ENCODE data around the gene CHD5. TPM values are rescaled to one million over a fixed set of nuclear protein-coding genes. Genes with fewer than 3 reads are reported as not detected.

The CHD5 gene
- total RNA-seq, 1 experiment from 2014 or later = not detected

Other genes with a start within 250 kb of the CHD5 start
- 3.9 and 7.9 TPM in 2 replicates for gene NPHP4, start 187.9 kb downstream of the CHD5 start, total RNA-seq (2014; rRNA removed; shearing (Covaris generic); ENCODE audit: low replicate concordance)
- 27.3 and 57.0 TPM in 2 replicates for gene KCNAB2, start 134.4 kb downstream of the CHD5 start, total RNA-seq (2014; rRNA removed; shearing (Covaris generic); ENCODE audit: low replicate concordance)
- 183 and 271 TPM in 2 replicates for gene RPL22, start 19.3 kb upstream of the CHD5 start, total RNA-seq (2014; rRNA removed; shearing (Covaris generic); ENCODE audit: low replicate concordance)
- not detected in 2 replicates for gene RNF207, start 25.8 kb upstream of the CHD5 start, total RNA-seq (2014; rRNA removed; shearing (Covaris generic); ENCODE audit: low replicate concordance)
- 31.4 and 38.9 TPM in 2 replicates for gene ICMT, start 55.6 kb upstream of the CHD5 start, total RNA-seq (2014; rRNA removed; shearing (Covaris generic); ENCODE audit: low replicate concordance)
- not detected in 2 replicates for gene HES3, start 63.9 kb upstream of the CHD5 start, total RNA-seq (2014; rRNA removed; shearing (Covaris generic); ENCODE audit: low replicate concordance)
- gene GPR153, start 80.8 kb upstream of the CHD5 start, total RNA-seq (2014; rRNA removed; shearing (Covaris generic); ENCODE audit: low replicate concordance) = 3.4 and 3.9 TPM in 2 replicates
- gene ACOT7, start 213.4 kb upstream of the CHD5 start, total RNA-seq (2014; rRNA removed; shearing (Covaris generic); ENCODE audit: low replicate concordance) = 11.8 and 25.9 TPM in 2 replicates
- gene HES2, start 239.6 kb upstream of the CHD5 start, total RNA-seq (2014; rRNA removed; shearing (Covaris generic); ENCODE audit: low replicate concordance) = not detected in 2 replicates
- not detected in 2 replicates for gene ESPN, start 244.5 kb upstream of the CHD5 start, total RNA-seq (2014; rRNA removed; shearing (Covaris generic); ENCODE audit: low replicate concordance)

All from Karpas-422 (cell line).